ENCODE results near the gene ZNF649.

The ZNF649 gene

GRCh38 chr19:51887522-51888498 lies 17.0 kb downstream of the ZNF649 start, which contains the start of gene ZNF577:
ZNF577 (minus strand) TSS chr19:51887951; CDS start chr19:51880382, 7,569 bp downstream.
- DNase-seq (ENCODE audit: low spot score) = peak; percentile 74

DNA sequence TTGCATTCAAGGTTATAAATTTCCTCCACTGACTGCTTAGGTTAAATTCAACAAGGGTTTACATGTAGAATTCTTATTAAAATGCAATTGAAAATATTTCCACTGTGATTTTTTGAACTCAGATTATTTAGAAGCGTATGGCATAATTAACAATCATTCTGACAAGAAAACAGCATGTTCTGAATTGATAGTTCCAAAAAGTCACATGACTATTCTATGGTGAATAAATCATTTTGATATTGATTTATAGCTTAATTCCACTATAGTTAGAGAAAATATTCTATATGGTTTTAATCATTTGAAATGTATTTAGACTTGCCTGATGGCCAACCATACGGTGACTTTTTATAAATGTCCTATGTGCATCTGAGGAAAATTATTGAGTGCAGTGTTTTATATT lies 20.1 kb downstream of the ZNF649 start:
- no peak for DNase-seq (ENCODE audit: low spot score)

GRCh38 chr19:51882518-51882917 lies 22.3 kb downstream of the ZNF649 start:
- DNase-seq (ENCODE audit: low spot score) = no peak

- no peak for DNase-seq (ENCODE audit: low spot score)
Observed at GRCh38 chr19:51873097-51873496, 31.7 kb downstream of the ZNF649 start.

GRCh38 chr19:51861870-51862622 lies 42.8 kb downstream of the ZNF649 start:
- DNase-seq (ENCODE audit: low spot score) = no peak
